ENCODE results near the gene TSPAN11. TPM values are rescaled to one million over a fixed set of nuclear protein-coding genes. Genes with fewer than 3 reads are reported as not detected.

Gene TSPAN11
- total and polyA plus RNA-seq, 2 donors (not counting 3 experiments of a cell fraction or from before 2014, with no cell fraction given) = 2.1 to 3.9 TPM

DNA sequence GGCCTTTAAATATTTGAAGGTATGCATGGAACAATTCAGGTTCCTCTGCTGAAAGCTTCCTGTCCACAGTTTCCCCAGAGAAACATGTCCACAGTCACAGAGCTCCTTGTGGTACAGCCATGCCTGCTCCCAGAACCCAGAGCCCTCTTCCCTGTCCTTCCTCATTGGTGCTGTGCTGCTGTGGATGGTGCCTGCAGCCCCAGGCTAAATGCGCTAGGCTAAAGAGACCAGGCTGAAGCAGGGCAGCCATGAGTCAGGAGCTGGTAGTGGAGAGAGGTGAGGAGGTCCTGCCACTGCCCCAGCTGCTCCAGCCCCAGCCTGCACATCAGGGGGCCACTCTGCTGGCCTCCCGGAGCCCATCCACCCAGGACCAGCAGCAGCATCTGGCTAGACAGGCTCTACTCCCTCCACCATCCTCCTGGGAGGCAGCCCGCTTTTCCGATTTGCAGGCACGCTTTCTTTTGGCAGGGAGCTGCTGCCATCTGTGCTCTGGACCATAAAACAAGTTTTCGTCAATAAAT is 81.8 kb downstream of the TSPAN11 start:
- no TSS peak for BruUV-seq (replicated peaks)
- Histone ChIP-seq H3K4me2 (ENCODE audit: insufficient read depth, low read length) (no peak overlapping the region), H3K9ac (replicated peaks; ENCODE audit: extremely low read depth, insufficient read depth, low read length) (no peak overlapping the region), H3K27me3 (ENCODE audit: control insufficient read depth in 2 of 2, insufficient read depth in 2 of 2, low read length in 2 of 2) (no peaks in the 10 kb centered on the region), H3K36me3 (ENCODE audit: control insufficient read depth in 2 of 2, extremely low read depth in 1 of 2, insufficient read depth in 2 of 2, low read length in 2 of 2) (no peaks in the 10 kb centered on the region), H3K9me3 (replicated peaks; ENCODE audit: control insufficient read depth, insufficient read depth, low read length) (no peaks in the 10 kb centered on the region), H3K9me1 (replicated peaks; ENCODE audit: control insufficient read depth, extremely low read depth, insufficient read depth, low read length) (no peaks in the 10 kb centered on the region), H3K79me2 (ENCODE audit: control insufficient read depth, insufficient read depth, low read length) (no peaks in the 10 kb centered on the region), H3K4me3 (replicated peaks in 1 of 3; ENCODE audit: insufficient read depth in 1 of 3, low read depth in 1 of 3, low read length in 3 of 3) (no peak overlapping the region), H3K27ac (ENCODE audit: insufficient read depth, low read depth, low read length) (no peak overlapping the region), H4K20me1 (replicated peaks; ENCODE audit: control insufficient read depth, extremely low read depth, insufficient read depth, low read length) (no peaks in the 10 kb centered on the region), H3K4me1 (ENCODE audit: control insufficient read depth, extremely low read depth, insufficient read depth, low read length) (no peaks in the 10 kb centered on the region), H2AFZ (ENCODE audit: low read depth, low read length) (no peak overlapping the region)
- no peak for FAIRE-seq
- intact Hi-C loops (cut with micrococcal nuclease) (no loop called here), dilution Hi-C loops (cut with MboI; ENCODE audit: extremely low pct_ligation_motif_present, low sequenced_read_pairs) (no loop called here)
- ChIA-PET POLR2A (no interaction called here), CTCF (interaction anchor here (2.9 kb wide), 1 partner anchor 13 kb away, joined by 8 read pairs; no protein-coding TSS in a partner anchor)
- no peak for TF ChIP-seq POLR2AphosphoS5 (IDR thresholded peaks at IDR 0.05; ENCODE audit: insufficient read depth, low read depth, low read length)
- DNase-seq (ENCODE audit: low read depth, low spot score) = no peak

DNA sequence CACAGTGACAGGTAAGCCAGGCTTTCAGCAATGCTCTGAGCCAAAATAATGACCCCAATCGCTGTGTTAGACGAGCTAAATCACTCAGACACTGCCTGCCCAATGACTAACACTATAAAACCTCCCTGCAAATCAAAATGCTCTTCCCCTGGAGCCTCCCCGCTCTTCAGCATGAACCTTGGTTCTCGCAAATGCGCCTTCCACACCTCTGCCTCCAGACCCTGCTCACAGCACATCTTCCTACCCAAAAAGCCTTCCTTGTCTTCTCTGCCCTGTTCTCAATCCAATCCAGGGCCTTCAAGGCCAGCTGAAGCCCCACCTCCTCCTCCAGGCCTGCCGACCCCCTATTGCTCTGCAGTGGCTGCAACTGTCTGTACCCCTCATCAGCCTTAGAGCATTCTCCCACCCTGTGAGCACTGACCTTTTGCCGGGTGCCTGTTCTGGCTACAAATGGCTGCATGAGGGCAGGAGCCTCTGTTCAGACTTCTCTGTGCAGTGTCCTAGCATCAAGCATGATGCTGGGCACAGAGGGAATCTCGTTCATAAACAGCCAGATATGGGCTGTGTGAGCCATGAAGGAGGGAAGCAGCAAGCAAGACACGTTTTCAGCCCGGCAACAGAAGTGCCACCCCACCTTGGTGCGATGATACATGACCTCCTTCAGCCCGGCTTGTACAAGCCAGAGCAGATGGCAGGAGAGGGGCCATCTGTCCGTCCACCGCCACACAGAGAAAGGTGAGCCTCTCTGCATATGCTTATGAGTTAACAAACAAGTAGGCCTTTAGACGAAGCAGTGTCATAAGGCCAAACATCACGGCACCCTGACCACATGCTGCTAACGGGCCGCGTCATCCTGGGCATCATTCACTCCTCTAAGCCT is 82.7 kb downstream of the TSPAN11 start:
- no peak overlapping the region for H3K9ac ChIP-seq (replicated peaks; ENCODE audit: extremely low read depth, insufficient read depth, low read length)
- peaks cover 0 to 1% of the 10 kb centered on the region in 2 experiments for H3K27me3 ChIP-seq (ENCODE audit: control insufficient read depth in 2 of 2, insufficient read depth in 2 of 2, low read length in 2 of 2)
- TF ChIP-seq JUN (IDR thresholded peaks at IDR 0.05; ENCODE audit: borderline replicate concordance, insufficient read depth, insufficient read length, low read depth) = no peak
- TF ChIP-seq EZH2 (IDR thresholded peaks at IDR 0.05; ENCODE audit: borderline replicate concordance, low read depth, low read length, severe bottlenecking) = no peak
- TF ChIP-seq FOS (IDR thresholded peaks at IDR 0.05; ENCODE audit: borderline replicate concordance, insufficient read depth, low read length) = no peak
- no peak for TF ChIP-seq MYC (IDR thresholded peaks at IDR 0.05; ENCODE audit: low read depth, low read length)
- no peak for TF ChIP-seq POLR2AphosphoS5 (IDR thresholded peaks at IDR 0.05; ENCODE audit: insufficient read depth, low read depth, low read length)
- TF ChIP-seq, protein P1, sequence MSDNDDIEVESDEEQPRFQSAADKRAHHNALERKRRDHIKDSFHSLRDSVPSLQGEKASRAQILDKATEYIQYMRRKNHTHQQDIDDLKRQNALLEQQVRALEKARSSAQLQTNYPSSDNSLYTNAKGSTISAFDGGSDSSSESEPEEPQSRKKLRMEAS (IDR thresholded peaks at IDR 0.05; ENCODE audit: insufficient read depth, insufficient read length) = no peak
- TF ChIP-seq GATA2 (IDR thresholded peaks at IDR 0.05; ENCODE audit: insufficient read depth, insufficient read length, low read depth, low read length) = no peak
- TF ChIP-seq, protein P2, sequence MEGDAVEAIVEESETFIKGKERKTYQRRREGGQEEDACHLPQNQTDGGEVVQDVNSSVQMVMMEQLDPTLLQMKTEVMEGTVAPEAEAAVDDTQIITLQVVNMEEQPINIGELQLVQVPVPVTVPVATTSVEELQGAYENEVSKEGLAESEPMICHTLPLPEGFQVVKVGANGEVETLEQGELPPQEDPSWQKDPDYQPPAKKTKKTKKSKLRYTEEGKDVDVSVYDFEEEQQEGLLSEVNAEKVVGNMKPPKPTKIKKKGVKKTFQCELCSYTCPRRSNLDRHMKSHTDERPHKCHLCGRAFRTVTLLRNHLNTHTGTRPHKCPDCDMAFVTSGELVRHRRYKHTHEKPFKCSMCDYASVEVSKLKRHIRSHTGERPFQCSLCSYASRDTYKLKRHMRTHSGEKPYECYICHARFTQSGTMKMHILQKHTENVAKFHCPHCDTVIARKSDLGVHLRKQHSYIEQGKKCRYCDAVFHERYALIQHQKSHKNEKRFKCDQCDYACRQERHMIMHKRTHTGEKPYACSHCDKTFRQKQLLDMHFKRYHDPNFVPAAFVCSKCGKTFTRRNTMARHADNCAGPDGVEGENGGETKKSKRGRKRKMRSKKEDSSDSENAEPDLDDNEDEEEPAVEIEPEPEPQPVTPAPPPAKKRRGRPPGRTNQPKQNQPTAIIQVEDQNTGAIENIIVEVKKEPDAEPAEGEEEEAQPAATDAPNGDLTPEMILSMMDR (IDR thresholded peaks at IDR 0.05; ENCODE audit: extremely low read depth in 1 of 2, insufficient read depth in 1 of 2, low read depth in 1 of 2, low read length in 2 of 2) = no peak
- no peak for TF ChIP-seq POLR2A (IDR thresholded peaks at IDR 0.05; ENCODE audit: low read depth, low read length)
- H3K4me1 ChIP-seq (ENCODE audit: control insufficient read depth, extremely low read depth, insufficient read depth, low read length) = no peaks in the 10 kb centered on the region
- no peaks in the 10 kb centered on the region for H3K9me1 ChIP-seq (replicated peaks; ENCODE audit: control insufficient read depth, extremely low read depth, insufficient read depth, low read length)
- DNase-seq (ENCODE audit: low read depth, low spot score) (no peak), FAIRE-seq (no peak)
- BruUV-seq (replicated peaks) = no TSS peak
- no peaks in the 10 kb centered on the region for H4K20me1 ChIP-seq (replicated peaks; ENCODE audit: control insufficient read depth, extremely low read depth, insufficient read depth, low read length)
- no peak overlapping the region for H3K27ac ChIP-seq (ENCODE audit: insufficient read depth, low read depth, low read length)
- intact Hi-C loops (cut with micrococcal nuclease) = no loop called here
- no peak overlapping the region for H2AFZ ChIP-seq (ENCODE audit: low read depth, low read length)
- no peaks in the 10 kb centered on the region for H3K9me3 ChIP-seq (replicated peaks; ENCODE audit: control insufficient read depth, insufficient read depth, low read length)
- H3K4me3 ChIP-seq (replicated peaks in 1 of 3; ENCODE audit: insufficient read depth in 1 of 3, low read depth in 1 of 3, low read length in 3 of 3) = no peak overlapping the region
- H3K36me3 ChIP-seq (ENCODE audit: control insufficient read depth in 2 of 2, extremely low read depth in 1 of 2, insufficient read depth in 2 of 2, low read length in 2 of 2) = no peaks in the 10 kb centered on the region
- no peak overlapping the region for H3K4me2 ChIP-seq (ENCODE audit: insufficient read depth, low read length)
- H3K79me2 ChIP-seq (ENCODE audit: control insufficient read depth, insufficient read depth, low read length) = no peaks in the 10 kb centered on the region
- ChIA-PET CTCF (interaction anchor here (2.9 kb wide), 1 partner anchor 12 kb away, joined by 8 read pairs; no protein-coding TSS in a partner anchor), POLR2A (no interaction called here)
- dilution Hi-C loops (cut with MboI; ENCODE audit: extremely low pct_ligation_motif_present, low sequenced_read_pairs) = no loop called here
